ENCODE data around the gene MACROD2. TPM values are rescaled to one million over a fixed set of nuclear protein-coding genes. Genes with fewer than 3 reads are reported as not detected.

The MACROD2 gene
- polyA plus RNA-seq, 1 donor from 2014 or later, result 23.2 TPM

- no peaks in the 10 kb centered on the region for H3K27me3 ChIP-seq (ENCODE audit: insufficient read depth, low read depth, low read length)
- H4K20me1 ChIP-seq (ENCODE audit: insufficient read depth), result no peaks in the 10 kb centered on the region
- H3K4me3 ChIP-seq (ENCODE audit: low read length), result no peak overlapping the region
- H3K36me3 ChIP-seq (ENCODE audit: insufficient read depth, low read length), result no peaks in the 10 kb centered on the region
- H3K27ac ChIP-seq (ENCODE audit: low read length), result no peak overlapping the region
- no peak for TF ChIP-seq CTCF (IDR thresholded peaks at IDR 0.05; ENCODE audit: poor library complexity, severe bottlenecking)
- TF ChIP-seq EP300 (conservative IDR thresholded peaks at IDR 0.05; ENCODE audit: poor library complexity, severe bottlenecking), result no peak
- no peak for TF ChIP-seq TAF1 (IDR thresholded peaks at IDR 0.05; ENCODE audit: low read depth)
- no peak for TF ChIP-seq REST (IDR thresholded peaks at IDR 0.05; ENCODE audit: borderline replicate concordance)
- no peak for TF ChIP-seq EZH2 (IDR thresholded peaks at IDR 0.05; ENCODE audit: borderline replicate concordance, insufficient read depth, low read length, poor library complexity, severe bottlenecking)
- no peaks in the 10 kb centered on the region for H3K79me2 ChIP-seq (replicated peaks; ENCODE audit: insufficient read depth, low read length)
- no peak overlapping the region for H2AFZ ChIP-seq (ENCODE audit: low read depth, low read length)
- no peak overlapping the region for H3K9ac ChIP-seq (ENCODE audit: low read length)
- H3K9me3 ChIP-seq (ENCODE audit: low read length), result no peaks in the 10 kb centered on the region
- no peaks in the 10 kb centered on the region for H3F3A ChIP-seq (ENCODE audit: insufficient read depth, low read length, poor library complexity, severe bottlenecking)
- no peak overlapping the region for H3K4me2 ChIP-seq (ENCODE audit: low read length)
- no peaks in the 10 kb centered on the region for H3K9me2 ChIP-seq (ENCODE audit: insufficient read depth, low read length)
Observed at GRCh38 chr20:14498772-14499171, 503.5 kb downstream of the MACROD2 start.

- Histone ChIP-seq H3F3A (ENCODE audit: insufficient read depth, low read length, poor library complexity, severe bottlenecking) (no peaks in the 10 kb centered on the region), H3K9ac (ENCODE audit: low read length) (no peak overlapping the region), H3K27ac (ENCODE audit: low read length) (no peak overlapping the region), H3K36me3 (ENCODE audit: insufficient read depth, low read length) (no peaks in the 10 kb centered on the region), H3K9me2 (ENCODE audit: insufficient read depth, low read length) (no peaks in the 10 kb centered on the region), H2AFZ (ENCODE audit: low read depth, low read length) (no peak overlapping the region), H3K9me3 (ENCODE audit: low read length) (no peaks in the 10 kb centered on the region), H3K4me2 (ENCODE audit: low read length) (no peak overlapping the region), H3K4me3 (ENCODE audit: low read length) (no peak overlapping the region), H4K20me1 (ENCODE audit: insufficient read depth) (no peaks in the 10 kb centered on the region), H3K27me3 (ENCODE audit: insufficient read depth, low read depth, low read length) (no peaks in the 10 kb centered on the region), H3K79me2 (replicated peaks; ENCODE audit: insufficient read depth, low read length) (no peaks in the 10 kb centered on the region)
- TF ChIP-seq EP300 (conservative IDR thresholded peaks at IDR 0.05; ENCODE audit: poor library complexity, severe bottlenecking) (no peak), MXI1 (conservative IDR thresholded peaks at IDR 0.05; ENCODE audit: poor library complexity, severe bottlenecking) (no peak), EZH2 (IDR thresholded peaks at IDR 0.05; ENCODE audit: borderline replicate concordance, insufficient read depth, low read length, poor library complexity, severe bottlenecking) (no peak), RAD21 (conservative IDR thresholded peaks at IDR 0.05) (no peak), SMC3 (conservative IDR thresholded peaks at IDR 0.05; ENCODE audit: poor library complexity) (no peak), TAF1 (IDR thresholded peaks at IDR 0.05; ENCODE audit: low read depth) (no peak)
Observed at GRCh38 chr20:14505476-14505875, 510.2 kb downstream of the MACROD2 start.

GRCh38 chr20:14507711-14508110 is 512.4 kb downstream of the MACROD2 start:
- no peaks in the 10 kb centered on the region for H3F3A ChIP-seq (ENCODE audit: insufficient read depth, low read length, poor library complexity, severe bottlenecking)
- no peak overlapping the region for H3K4me2 ChIP-seq (ENCODE audit: low read length)
- H3K27me3 ChIP-seq (ENCODE audit: insufficient read depth, low read depth, low read length), result no peaks in the 10 kb centered on the region
- H4K20me1 ChIP-seq (ENCODE audit: insufficient read depth), result no peaks in the 10 kb centered on the region
- H2AFZ ChIP-seq (ENCODE audit: low read depth, low read length), result no peak overlapping the region
- H3K9me3 ChIP-seq (ENCODE audit: low read length), result no peaks in the 10 kb centered on the region
- H3K9me2 ChIP-seq (ENCODE audit: insufficient read depth, low read length), result no peaks in the 10 kb centered on the region
- H3K79me2 ChIP-seq (replicated peaks; ENCODE audit: insufficient read depth, low read length), result no peaks in the 10 kb centered on the region
- H3K36me3 ChIP-seq (ENCODE audit: insufficient read depth, low read length), result no peaks in the 10 kb centered on the region
- no peak overlapping the region for H3K4me3 ChIP-seq (ENCODE audit: low read length)
- no peak overlapping the region for H3K9ac ChIP-seq (ENCODE audit: low read length)
- TF ChIP-seq CTCF (IDR thresholded peaks at IDR 0.05; ENCODE audit: poor library complexity, severe bottlenecking) (no peak), EP300 (conservative IDR thresholded peaks at IDR 0.05; ENCODE audit: poor library complexity, severe bottlenecking) (no peak), REST (IDR thresholded peaks at IDR 0.05; ENCODE audit: borderline replicate concordance) (no peak), MXI1 (conservative IDR thresholded peaks at IDR 0.05; ENCODE audit: poor library complexity, severe bottlenecking) (no peak)
- no peak overlapping the region for H3K27ac ChIP-seq (ENCODE audit: low read length)
